GM12801 (cell line): ENCODE results near the gene STT3B.

ENCODE experiments used
- CTCF ChIP-seq: IDR thresholded peaks from one replicate; pipeline ENCODE4 v1.5.1; 2011; ENCODE audit warnings: control low read depth; ENCODE audit not compliant: insufficient read length; ENCODE audit errors: extremely low read depth

The STT3B gene

GRCh38 chr3:31531992-31532586, 636 bp upstream of the STT3B start:
- no peak for TF ChIP-seq CTCF

DNA sequence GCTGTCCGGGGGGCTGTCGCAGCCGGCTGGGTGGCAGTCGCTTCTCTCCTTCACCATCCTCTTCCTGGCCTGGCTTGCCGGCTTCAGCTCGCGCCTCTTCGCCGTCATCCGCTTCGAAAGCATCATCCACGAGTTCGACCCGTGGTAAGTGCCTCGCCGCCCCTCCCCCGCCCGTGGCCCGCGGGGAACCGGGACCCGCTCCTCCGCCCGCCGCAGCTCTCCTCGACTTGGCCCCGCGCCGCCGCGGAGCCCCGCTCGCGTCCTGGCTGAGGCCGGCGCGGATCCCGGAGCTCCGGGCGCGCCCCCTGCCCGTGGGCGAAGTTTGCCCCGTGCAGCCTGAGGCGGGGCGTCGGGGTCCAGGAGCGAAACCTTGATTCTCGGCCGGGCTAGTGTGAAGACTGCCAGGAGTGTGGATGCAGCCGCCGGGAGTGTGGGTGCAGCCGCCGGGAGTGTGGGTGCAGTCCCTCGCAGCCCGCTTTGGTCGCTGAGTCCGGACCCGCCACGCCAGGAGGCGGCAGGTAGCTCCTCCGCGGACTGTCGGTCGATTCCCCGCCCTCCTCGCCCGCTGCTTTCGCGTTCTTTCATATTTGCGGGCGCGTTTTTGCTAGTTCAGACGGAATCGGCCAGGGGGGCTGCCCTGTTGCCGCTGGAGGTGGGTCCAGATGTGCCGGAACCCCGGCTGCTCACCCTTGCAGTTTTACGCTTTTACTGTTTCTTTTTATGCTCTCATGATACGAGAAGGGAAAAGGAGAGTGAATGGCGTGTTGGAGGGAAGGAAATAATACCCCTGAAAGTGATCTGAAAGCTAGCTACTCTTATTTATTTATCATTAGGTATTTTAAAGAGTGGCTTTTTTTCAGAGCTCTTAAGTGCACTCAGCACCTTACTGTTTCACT, 692 bp downstream of the STT3B start:
- no peak for TF ChIP-seq CTCF

- no peak for TF ChIP-seq CTCF
Measured at GRCh38 chr3:31534065-31534425, 1.3 kb downstream of the STT3B start.

DNA sequence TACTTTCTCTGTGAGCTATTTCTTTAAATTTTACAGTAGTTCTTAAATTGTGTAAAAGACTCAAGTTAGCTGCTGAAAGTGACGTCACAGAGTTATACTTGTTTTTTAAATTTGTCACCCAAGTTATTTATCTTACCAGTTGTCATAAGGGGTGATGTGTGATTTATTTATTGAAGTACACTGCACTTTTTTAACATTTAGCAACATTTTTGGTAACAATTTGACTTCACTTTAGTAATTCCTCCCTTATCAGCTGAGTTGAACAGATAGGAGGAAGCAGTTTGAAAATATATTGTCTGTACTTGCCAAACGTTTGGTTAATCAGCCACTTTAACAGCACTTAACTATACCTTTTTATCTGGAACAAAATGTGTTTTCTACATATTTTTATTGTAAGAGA, 3.8 kb downstream of the STT3B start:
- TF ChIP-seq CTCF: no peak

DNA sequence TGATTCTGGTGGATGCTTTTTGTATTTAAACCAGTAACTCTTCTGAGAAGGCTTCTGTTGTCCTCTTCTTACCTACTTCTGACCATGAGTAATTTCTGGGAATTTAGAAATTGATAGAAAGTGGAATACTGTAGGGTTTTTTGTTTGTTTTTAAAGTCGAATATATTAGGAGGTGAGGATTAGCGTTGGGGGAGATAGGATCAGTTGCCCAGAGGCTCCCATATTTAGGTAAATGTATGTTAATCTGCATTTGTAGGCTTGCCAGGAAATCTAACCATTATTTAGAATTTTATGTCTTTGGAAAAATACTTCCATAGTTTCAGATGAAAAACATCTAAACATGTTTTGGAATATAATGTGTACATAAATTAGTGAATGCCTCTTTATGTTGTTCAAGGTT, 6.1 kb downstream of the STT3B start:
- TF ChIP-seq CTCF: no peak

DNA sequence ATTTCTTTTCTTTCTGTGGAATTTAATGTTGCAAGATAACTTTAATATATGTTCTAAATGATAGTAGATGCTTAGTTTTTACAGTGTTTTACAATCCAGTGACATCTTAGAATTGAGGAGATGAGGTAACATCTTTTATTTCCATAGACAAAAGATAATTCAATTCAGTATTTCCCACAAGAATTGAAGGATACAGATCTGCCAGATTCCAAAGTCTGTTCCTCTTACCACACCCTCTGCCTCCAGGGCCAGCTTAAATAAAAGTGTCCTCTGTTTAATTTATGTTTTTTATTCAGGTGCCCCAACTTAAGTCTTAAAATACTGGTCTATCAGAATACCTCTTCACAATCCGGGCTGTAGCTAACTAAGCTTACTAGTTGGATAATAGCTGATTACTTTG, 6.5 kb downstream of the STT3B start:
- TF ChIP-seq CTCF: no peak

GRCh38 chr3:31541089-31541488, 8.4 kb downstream of the STT3B start:
- no peak for TF ChIP-seq CTCF
